Raji (cell line): ENCODE data around the gene NME9.

Source experiments
- POLR2A ChIP-seq: IDR thresholded peaks from 2 replicates; pipeline ENCODE4 v1.6.1; 2011; ENCODE audit warnings: low read depth, low read length, control low read depth; ENCODE audit not compliant: insufficient read depth

The NME9 gene

DNA sequence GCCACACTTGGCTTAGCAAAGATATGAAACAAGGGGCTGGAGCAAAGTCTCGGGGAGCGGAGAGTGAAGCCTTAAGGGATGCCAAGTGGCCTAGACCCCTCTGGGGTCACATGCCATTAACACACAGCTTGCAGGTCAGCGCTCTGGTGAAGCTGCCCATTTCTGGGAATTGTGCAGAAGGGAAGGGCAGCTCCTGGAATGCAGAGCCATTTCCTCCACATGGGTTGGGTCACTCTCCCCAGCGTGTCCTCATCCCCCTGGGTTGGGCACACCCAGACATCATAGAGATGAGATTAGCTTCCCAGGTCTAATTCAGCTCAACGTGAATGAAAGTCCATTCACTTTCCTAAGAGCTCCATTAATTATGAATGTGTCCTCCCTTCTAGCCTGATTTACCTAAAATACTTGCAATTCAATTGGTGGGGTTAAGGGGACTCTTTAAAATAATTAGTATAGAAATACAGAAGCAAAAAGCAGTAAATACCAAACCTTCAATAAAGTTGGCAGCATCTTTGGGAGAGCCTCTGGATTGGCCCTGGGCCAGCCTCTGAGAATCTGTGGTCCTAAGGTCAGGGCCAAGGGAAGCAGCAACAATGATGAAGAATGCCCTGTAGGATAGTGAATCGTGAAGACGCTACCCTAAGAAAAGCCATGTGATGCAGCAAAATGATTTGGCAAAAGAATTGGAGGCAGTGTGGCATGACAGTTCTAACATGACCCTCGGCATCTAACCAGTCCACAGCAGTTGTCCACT, 36.5 kb upstream of the NME9 start:
- no peak for TF ChIP-seq POLR2A

- TF ChIP-seq POLR2A: no peak
Observed at GRCh38 chr3:138365253-138365555, 35.6 kb upstream of the NME9 start.

- TF ChIP-seq POLR2A: no peak
Observed at GRCh38 chr3:138364356-138365252, 35.0 kb upstream of the NME9 start.

DNA sequence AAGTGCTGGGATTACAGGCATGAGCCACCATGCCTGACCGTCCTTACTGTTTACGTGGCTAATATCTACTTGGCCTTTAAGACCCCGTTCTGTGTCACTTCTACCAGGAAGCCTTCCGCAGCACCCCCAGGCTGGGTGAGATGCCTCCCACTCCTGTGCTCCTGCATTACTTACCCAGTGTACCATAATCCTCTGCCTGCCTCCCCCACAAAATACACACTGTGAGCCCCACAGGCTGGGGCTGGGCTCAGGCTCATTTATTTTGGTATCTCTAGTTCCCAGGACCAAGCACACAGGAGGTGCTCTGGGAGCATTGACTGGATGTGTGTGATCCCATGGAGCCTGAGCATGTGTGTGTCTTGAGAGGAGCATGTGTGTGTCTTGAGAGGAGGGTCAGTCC, 33.7 kb upstream of the NME9 start:
- TF ChIP-seq POLR2A: no peak

DNA sequence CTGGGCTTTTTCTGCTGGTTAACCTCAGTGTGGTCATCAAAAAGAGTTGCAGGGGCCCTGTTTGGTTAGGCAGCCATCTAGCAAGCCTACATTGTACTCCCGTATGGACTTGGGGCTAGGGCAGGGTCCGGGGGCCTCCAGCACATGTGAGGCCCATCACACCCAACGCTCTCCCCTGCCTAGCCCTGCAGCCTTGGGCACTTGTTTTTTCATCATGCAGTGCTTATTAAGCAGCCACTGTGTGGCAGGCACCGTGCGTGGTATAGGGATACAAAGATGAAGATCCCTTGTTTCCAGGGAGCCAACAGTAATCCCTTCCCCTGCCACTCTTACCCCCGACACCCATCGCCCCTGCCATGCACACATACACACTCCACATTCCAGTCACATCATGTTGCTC, 32.9 kb upstream of the NME9 start:
- no peak for TF ChIP-seq POLR2A

DNA sequence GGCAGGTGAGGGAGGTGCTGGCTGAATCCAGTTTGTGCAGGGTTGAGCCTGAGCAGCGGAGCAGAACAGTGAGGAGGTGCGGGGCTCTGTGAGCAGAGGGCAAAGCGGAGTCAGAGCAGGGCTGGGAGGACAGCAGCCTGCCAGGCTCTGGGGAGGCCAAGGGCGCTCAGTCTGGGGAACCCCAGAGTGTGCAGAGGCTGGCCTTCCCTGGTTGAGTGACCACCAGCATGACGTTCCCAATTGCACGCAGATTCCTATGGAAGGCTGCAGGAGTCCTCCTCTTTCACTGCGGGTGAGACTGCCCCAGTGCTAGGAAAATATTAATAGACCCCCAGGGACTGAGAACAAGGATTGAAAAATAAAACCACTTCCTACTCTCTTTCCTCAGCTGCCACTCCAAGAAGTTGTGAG, 31.9 kb upstream of the NME9 start:
- TF ChIP-seq POLR2A: no peak

DNA sequence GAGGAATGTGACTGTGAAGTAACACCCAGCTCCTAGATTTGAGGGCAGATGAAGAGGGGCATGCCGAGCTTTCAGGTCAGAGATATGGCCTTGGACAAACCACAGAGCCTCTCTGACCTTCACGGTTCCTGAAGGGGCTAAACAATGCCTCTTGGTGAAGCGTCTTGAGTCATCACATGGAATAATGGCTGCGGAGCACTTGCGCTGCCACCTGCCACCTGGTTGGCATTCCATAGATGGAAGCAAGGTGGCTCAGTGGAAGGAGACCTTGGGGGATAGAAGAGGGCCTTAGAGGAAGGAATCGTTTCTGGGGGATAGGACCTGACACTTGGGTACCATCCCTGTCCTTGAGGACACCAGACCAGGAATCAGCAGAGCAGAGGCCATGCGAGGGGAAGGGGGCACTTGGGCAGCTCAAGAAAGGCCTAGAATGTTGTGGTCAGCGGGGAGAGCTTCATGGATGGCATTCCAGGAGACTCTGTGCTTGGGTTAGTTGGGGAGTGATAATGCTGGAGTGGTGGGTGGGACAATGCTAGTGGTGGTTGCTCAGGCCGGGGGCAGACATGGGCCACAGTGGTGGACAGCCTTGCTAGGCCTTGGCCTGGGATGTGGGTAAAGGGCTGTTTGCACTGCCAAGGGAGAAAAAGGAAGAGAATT, 31.3 kb upstream of the NME9 start:
- TF ChIP-seq POLR2A: no peak

GRCh38 chr3:138359919-138360868, 30.5 kb upstream of the NME9 start:
- no peak for TF ChIP-seq POLR2A

DNA sequence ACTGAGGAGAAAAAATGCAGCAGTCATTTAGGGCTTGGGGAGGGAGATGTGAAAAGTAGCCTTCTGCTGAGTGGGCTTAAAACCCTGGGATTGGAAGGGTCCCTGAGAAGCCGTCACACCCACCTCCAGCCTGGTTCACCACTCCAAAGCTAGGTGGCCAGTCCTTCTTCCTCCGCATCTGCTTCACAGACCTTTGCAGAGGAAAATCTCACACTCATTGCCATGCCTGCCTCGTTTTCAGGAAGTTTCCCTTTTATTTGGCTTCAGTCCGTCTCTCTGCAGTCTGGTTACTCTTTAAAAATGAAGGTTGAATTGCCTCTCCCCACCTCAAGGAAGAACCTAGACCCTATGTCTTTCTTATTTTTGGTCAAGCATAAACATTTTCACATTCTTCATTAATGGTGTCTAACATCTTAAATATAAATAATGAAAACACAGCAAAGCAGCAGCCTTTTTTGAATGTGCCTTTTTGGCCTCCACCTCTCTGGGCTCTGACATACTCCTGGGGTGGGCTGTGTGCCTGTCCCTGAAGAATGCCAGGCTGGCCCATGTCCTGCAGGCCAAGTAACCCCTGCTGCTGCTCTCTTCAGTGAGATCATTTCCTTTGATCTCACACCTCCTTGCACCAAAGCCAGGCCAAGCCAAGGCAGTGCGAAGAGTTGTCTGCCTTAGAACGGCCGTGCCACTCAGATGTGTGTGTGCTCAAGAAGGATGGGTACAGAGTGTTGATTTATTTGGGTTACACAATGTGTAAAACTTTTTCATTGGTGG, 29.7 kb upstream of the NME9 start:
- TF ChIP-seq POLR2A: no peak

DNA sequence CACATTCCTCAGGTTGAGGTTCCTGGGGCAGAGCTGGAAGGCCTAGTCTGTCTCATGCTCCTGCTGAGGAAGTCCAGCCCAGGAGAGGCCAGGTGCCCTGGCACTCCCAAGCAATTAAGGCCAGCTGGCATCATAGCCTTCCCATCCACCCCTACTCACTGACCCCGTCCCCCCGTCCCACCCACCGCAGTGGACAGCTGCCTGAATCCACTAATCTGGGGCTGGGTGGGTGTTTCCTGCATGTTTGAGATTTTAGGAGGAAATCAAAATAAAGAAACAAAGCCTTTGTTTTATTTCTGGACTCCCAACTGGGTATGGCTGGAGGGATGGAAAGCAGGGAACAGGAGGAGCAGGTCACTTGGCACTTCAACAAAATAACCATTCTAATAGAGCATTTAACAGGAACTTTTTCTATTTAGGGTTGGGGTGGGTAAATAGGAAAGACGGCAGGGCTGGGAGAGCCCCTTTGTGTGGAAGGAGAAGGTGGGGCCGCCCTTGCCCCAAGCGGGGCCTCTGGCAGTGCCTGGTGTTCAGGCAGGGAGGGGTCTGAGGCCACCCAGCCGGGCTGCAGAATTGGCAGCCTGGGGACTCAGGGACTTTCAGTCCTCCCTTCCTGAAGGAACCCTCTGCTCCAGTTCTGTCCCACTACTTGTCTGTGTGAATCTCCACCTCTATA, 27.2 kb upstream of the NME9 start:
- no peak for TF ChIP-seq POLR2A

- TF ChIP-seq POLR2A: no peak
Observed at GRCh38 chr3:138355071-138355470, 25.4 kb upstream of the NME9 start.

DNA sequence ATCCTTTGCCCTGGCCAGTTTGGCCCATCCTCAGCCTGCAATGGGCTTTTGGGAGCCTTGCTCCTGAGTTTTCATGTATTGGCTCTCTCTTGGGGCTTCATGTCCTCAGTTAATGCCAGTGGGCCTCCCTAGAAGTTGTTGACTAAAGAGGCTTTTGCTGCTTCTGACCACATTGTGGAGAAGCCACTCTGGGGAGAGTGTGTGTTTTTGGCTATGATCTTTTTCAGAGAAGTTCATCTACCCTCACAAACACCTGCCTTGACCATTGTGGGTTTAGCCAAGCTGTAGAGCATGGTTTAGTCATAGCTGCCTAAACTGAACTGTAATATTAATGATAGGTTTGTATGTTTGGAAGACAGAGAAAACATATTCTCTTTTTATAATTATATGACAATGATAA, 24.7 kb upstream of the NME9 start:
- TF ChIP-seq POLR2A: no peak

DNA sequence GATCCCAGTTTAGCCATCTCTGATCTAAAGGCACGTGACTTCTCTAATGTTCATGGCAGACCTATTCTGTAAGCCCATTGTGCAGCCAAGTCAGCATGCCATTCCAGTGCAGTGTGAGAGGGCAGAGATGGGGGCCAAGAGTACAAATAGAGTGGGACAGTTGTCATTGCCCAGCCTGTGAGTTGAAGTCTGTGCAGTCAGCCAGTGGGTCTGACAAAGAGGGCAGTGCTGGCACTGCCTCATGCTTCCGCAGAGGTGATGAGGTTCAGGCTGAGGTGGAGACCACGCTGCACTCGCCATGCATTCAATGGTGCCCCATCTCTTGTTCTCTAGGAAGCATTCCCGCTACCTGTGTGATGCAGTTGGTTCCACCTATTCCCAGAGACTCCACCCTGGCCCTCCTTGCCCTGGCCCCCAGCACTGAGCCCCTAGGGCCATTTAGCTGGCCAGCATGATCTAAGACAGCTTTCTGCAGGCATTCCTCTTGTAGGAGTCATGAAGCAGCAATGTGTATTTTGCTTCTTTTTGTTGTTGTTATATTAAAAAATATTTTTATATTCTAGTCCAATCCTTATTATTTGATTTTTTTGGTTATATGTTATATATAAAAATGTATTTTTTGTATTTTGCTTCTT, 22.4 kb upstream of the NME9 start:
- no peak for TF ChIP-seq POLR2A
